Endodermal cell (in vitro differentiated cells): Measurements from ENCODE around the gene VIM. TPM values are rescaled to one million over a fixed set of nuclear protein-coding genes. Genes with fewer than 3 reads are reported as not detected.

Experiments used
- DNase-seq: peaks from one replicate; pipeline ENCODE4 v3.0.0-alpha.2; 2017
- H3K27ac ChIP-seq: 2 replicates; pipeline ENCODE4 v1.5.1; 2013; ENCODE audit warnings: mild to moderate bottlenecking, low read depth, low read length, moderate library complexity
- H3K27me3 ChIP-seq: 2 replicates; pipeline ENCODE4 v1.6.1; 2013; ENCODE audit warnings: mild to moderate bottlenecking, low read length, moderate library complexity; ENCODE audit not compliant: insufficient read depth, control insufficient read depth, poor library complexity, severe bottlenecking
- H3K36me3 ChIP-seq: 2 replicates; pipeline ENCODE4 v1.7.0; 2013; ENCODE audit warnings: mild to moderate bottlenecking, low read length, moderate library complexity; ENCODE audit not compliant: control insufficient read depth, insufficient read depth
- H3K4me1 ChIP-seq: one replicate; pipeline ENCODE4 v1.7.0; 2013; ENCODE audit warnings: low read length; ENCODE audit not compliant: control insufficient read depth, insufficient read depth
- H3K4me3 ChIP-seq: 2 replicates; pipeline ENCODE4 v1.5.1; 2013; ENCODE audit warnings: mild to moderate bottlenecking, low read length, moderate library complexity
- H3K9ac ChIP-seq: 2 replicates; pipeline ENCODE4 v1.6.1; 2013; ENCODE audit warnings: mild to moderate bottlenecking, low read length, moderate library complexity; ENCODE audit not compliant: poor library complexity, severe bottlenecking; ENCODE audit errors: extremely low read depth
- H3K9me3 ChIP-seq: 2 replicates; pipeline ENCODE4 v1.6.1; 2013; ENCODE audit warnings: mild to moderate bottlenecking, low read length, moderate library complexity; ENCODE audit not compliant: control insufficient read depth
- H3K27ac Mint-ChIP-seq: 2 replicates; pipeline ENCODE4 v1.8.0; 2020; ENCODE audit warnings: mixed read lengths
- H3K27me3 Mint-ChIP-seq: 2 replicates; pipeline ENCODE4 v1.8.0; 2021; ENCODE audit warnings: mild to moderate bottlenecking, mixed read lengths; ENCODE audit not compliant: insufficient read depth
- H3K36me3 Mint-ChIP-seq: 2 replicates; pipeline ENCODE4 v1.8.0; 2020; ENCODE audit warnings: low read depth, mixed read lengths
- H3K4me1 Mint-ChIP-seq: 2 replicates; pipeline ENCODE4 v1.8.0; 2020; ENCODE audit warnings: mixed read lengths
- H3K4me3 Mint-ChIP-seq: 2 replicates; pipeline ENCODE4 v1.8.0; 2020; ENCODE audit warnings: mild to moderate bottlenecking, moderate library complexity, mixed read lengths
- H3K9me3 Mint-ChIP-seq: 2 replicates; pipeline ENCODE4 v1.8.0; 2020; ENCODE audit warnings: mild to moderate bottlenecking, mixed read lengths
- CTCF ChIP-seq: fragments of 200-600 bp; sonication (generic); conservative IDR thresholded peaks from 2 replicates; pipeline ENCODE4 v1.5.0; 2021; ENCODE audit warnings: antibody characterized with exemption, mild to moderate bottlenecking
- WGBS, 2 experiments: methylation state at CpG; one replicate each; pipeline versions ENCODE4 v1.1.5 to v1.1.7; 2013; ENCODE audit warnings: missing lambda C conversion rate in 2 of 2, mixed read lengths in 1 of 2; ENCODE audit not compliant: insufficient coverage in 1 of 2, insufficient read length in 1 of 2; 5-methylcytosine and 5-hydroxymethylcytosine counted together
- total RNA-seq, 2 donors: library from RNA; stranded (reverse); fragmentation: NEBNext Ultra II Directional in 1 of 2; extraction: Animal tissue kit (Norgen Biotek cat#: 25700) in 1 of 2; gene quantifications; 2 replicates in 1 of 2; 3 replicates in 1 of 2; pipeline ENCODE4 v1.2.1, GENCODE V29; 2021

VIM gene
- total RNA-seq, 2 donors from 2014 or later, result 84.3 to 155 TPM

- H3K27ac Mint-ChIP-seq, result no peak overlapping the region
- no peak for TF ChIP-seq CTCF
- no peaks in the 10 kb centered on the region for H3K4me1 ChIP-seq
- H3K27me3 Mint-ChIP-seq, result peaks cover 32% of the 10 kb centered on the region
- no peak overlapping the region for H3K9ac ChIP-seq
- no peak overlapping the region for H3K4me3 Mint-ChIP-seq
- H3K4me3 ChIP-seq, result no peak overlapping the region
- DNase-seq, result no peak
- H3K4me1 Mint-ChIP-seq, result peaks cover 3% of the 10 kb centered on the region
- H3K9me3 Mint-ChIP-seq, result peaks cover 24% of the 10 kb centered on the region
- H3K9me3 ChIP-seq, result peaks cover 18% of the 10 kb centered on the region
- no peaks in the 10 kb centered on the region for H3K27me3 ChIP-seq
- 86 to 91% methylated on average over 4 to 5 of the region's 5 CpGs for WGBS, 2 experiments
- H3K36me3 Mint-ChIP-seq, result no peaks in the 10 kb centered on the region
- no peaks in the 10 kb centered on the region for H3K36me3 ChIP-seq
- no peak overlapping the region for H3K27ac ChIP-seq
Measured at GRCh38 chr10:17256627-17257026, 28.6 kb downstream of the VIM start.

- Mint-ChIP-seq H3K36me3 (no peaks in the 10 kb centered on the region), H3K9me3 (peaks cover 34% of the 10 kb centered on the region), H3K4me1 (peaks cover 3% of the 10 kb centered on the region), H3K27me3 (peaks cover 25% of the 10 kb centered on the region), H3K4me3 (no peak overlapping the region), H3K27ac (no peak overlapping the region)
- H3K4me3 ChIP-seq, result no peak overlapping the region
- DNase-seq, result peak; percentile 82
- no peaks in the 10 kb centered on the region for H3K36me3 ChIP-seq
- no peak overlapping the region for H3K9ac ChIP-seq
- H3K4me1 ChIP-seq, result no peaks in the 10 kb centered on the region
- H3K27ac ChIP-seq, result no peak overlapping the region
- peak; percentile 91 for TF ChIP-seq CTCF
- H3K27me3 ChIP-seq, result no peaks in the 10 kb centered on the region
- 31 to 37% methylated on average over 7 to 8 of the region's 8 CpGs for WGBS, 2 experiments
- peaks cover 27% of the 10 kb centered on the region for H3K9me3 ChIP-seq
Measured at GRCh38 chr10:17257466-17258321, 29.7 kb downstream of the VIM start.

- Mint-ChIP-seq H3K27ac (no peak overlapping the region), H3K4me1 (peaks cover 1% of the 10 kb centered on the region), H3K9me3 (peaks cover 56% of the 10 kb centered on the region), H3K27me3 (no peaks in the 10 kb centered on the region), H3K4me3 (no peak overlapping the region), H3K36me3 (no peaks in the 10 kb centered on the region)
- WGBS, 2 experiments, result 100% methylated on average over 1 to 2 of the region's 4 CpGs
- H3K27me3 ChIP-seq, result no peaks in the 10 kb centered on the region
- H3K36me3 ChIP-seq, result no peaks in the 10 kb centered on the region
- H3K27ac ChIP-seq, result no peak overlapping the region
- H3K4me3 ChIP-seq, result no peak overlapping the region
- no peak for TF ChIP-seq CTCF
- peaks cover 48% of the 10 kb centered on the region for H3K9me3 ChIP-seq
- no peaks in the 10 kb centered on the region for H3K4me1 ChIP-seq
- no peak overlapping the region for H3K9ac ChIP-seq
- no peak for DNase-seq
Measured at GRCh38 chr10:17262502-17262901, 34.5 kb downstream of the VIM start.
